ENCODE results near the gene HOXB3. TPM values are rescaled to one million over a fixed set of nuclear protein-coding genes. Genes with fewer than 3 reads are reported as not detected.
A peak's percentile ranks its signal among the peaks of the same experiment; 100 is the strongest.

The HOXB3 gene
- total RNA-seq, 3 donors from 2014 or later (not counting 1 experiment from before 2014, with no cell fraction given): 7.9 to 15.6 (median 15.3) TPM

DNA sequence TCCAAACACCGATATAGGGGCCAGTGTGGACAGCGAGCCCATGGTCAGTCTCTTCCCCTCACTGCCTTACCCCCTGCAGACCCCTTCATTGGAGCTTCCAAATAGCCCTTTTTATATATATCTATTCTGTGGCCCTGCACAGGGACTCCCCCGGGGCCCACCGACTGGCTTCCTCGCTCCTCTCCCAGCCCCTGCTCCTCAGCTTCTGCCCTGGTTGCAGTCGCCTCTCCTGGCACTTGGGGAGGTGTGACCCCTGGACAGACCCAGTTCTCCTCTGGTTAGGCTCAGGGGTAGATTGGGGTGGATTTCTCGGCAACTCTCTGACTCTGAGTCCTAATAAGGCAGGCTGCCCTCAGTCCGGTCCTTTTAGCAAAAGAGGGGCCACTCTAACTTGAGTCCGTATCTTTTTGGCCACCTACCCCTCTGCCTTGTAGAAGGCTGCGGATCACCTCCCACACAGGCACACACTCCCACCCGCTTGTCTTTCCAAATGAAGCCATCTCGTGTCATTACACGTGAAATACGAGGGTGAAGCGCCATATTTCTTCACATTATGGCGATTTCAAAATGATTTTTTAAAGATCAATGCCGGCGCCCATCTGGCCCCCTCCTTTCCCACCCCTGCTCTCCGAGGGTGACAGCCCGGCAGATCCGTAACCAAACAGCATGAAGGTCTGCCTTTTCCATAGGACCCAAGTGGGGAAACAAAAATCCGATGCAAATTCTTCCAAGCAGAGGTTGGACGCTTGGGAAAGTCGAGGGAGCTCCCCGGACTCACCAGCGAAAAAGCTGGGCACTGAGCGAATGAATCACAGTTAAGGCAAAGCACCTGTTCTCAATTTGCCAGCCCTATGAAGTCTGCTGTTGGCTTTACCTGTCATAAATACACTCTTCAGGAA is 37.8 kb upstream of the HOXB3 start:
- peaks cover 80 to 90% of the 10 kb centered on the region in 2 donors for H3K27me3 Mint-ChIP-seq (ENCODE audit: low read depth in 2 of 2)
- Histone ChIP-seq H3K27me3 (ENCODE audit: control insufficient read depth, insufficient read depth, low read length) (peaks cover 64% of the 10 kb centered on the region), H3K4me3 (ENCODE audit: low read length) (no peak overlapping the region), H3K36me3 (ENCODE audit: control insufficient read depth, insufficient read depth, low read length) (no peaks in the 10 kb centered on the region), H3K27ac (ENCODE audit: low read length) (no peak overlapping the region), H3K4me1 (ENCODE audit: control insufficient read depth, insufficient read depth, low read length) (peaks cover 28% of the 10 kb centered on the region), H3K9me3 (ENCODE audit: control insufficient read depth, insufficient read depth, low read length) (no peaks in the 10 kb centered on the region)
- DNase-seq (no peak), ATAC-seq (no peak)
- H3K9me3 Mint-ChIP-seq: no peaks in the 10 kb centered on the region
- 78% methylated on average over 27 of the region's 27 CpGs for WGBS (ENCODE audit: insufficient coverage)
- H3K27ac Mint-ChIP-seq: no peak overlapping the region
- H3K36me3 Mint-ChIP-seq: no peaks in the 10 kb centered on the region
- TF ChIP-seq, protein P1, sequence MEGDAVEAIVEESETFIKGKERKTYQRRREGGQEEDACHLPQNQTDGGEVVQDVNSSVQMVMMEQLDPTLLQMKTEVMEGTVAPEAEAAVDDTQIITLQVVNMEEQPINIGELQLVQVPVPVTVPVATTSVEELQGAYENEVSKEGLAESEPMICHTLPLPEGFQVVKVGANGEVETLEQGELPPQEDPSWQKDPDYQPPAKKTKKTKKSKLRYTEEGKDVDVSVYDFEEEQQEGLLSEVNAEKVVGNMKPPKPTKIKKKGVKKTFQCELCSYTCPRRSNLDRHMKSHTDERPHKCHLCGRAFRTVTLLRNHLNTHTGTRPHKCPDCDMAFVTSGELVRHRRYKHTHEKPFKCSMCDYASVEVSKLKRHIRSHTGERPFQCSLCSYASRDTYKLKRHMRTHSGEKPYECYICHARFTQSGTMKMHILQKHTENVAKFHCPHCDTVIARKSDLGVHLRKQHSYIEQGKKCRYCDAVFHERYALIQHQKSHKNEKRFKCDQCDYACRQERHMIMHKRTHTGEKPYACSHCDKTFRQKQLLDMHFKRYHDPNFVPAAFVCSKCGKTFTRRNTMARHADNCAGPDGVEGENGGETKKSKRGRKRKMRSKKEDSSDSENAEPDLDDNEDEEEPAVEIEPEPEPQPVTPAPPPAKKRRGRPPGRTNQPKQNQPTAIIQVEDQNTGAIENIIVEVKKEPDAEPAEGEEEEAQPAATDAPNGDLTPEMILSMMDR (IDR thresholded peaks at IDR 0.05): no peak
- peak overlapping the region; percentile 64 for H3K4me3 Mint-ChIP-seq
- H3K4me1 Mint-ChIP-seq: peaks cover 18 to 22% of the 10 kb centered on the region in 2 donors
- intact Hi-C loops (cut with micrococcal nuclease): no loop called here

DNA sequence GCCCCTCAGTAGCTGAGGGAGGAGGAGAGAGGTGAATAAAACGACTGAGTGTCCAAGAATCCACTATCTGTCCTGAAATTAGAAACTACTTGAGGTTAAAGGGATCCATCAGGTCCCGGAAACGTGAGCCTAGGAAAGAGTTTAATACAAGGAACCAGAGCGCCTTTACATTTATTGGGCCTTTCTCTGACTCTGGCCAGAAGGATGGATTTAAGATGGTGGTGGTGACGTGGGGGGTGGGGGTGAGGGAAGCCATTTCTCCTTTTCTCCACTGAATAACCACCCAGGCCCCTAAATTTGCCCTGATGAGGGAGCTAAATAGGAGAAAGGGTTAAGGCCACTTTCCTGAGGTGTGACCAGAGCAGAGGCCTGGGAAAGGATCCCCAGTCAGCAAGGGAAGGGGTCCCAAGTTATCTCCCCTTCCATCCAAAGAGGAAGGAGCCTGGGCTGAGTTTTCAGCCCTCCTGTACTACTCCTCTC is 37.1 kb upstream of the HOXB3 start:
- no peaks in the 10 kb centered on the region for H3K9me3 ChIP-seq (ENCODE audit: control insufficient read depth, insufficient read depth, low read length)
- Mint-ChIP-seq H3K27me3 (ENCODE audit: low read depth in 2 of 2) (peaks cover 80 to 90% of the 10 kb centered on the region in 2 donors), H3K9me3 (no peaks in the 10 kb centered on the region), H3K27ac (no peak overlapping the region), H3K4me1 (peaks cover 18 to 20% of the 10 kb centered on the region in 2 donors), H3K4me3 (peak overlapping the region; percentile 89), H3K36me3 (no peaks in the 10 kb centered on the region)
- no peak for DNase-seq
- intact Hi-C loops (cut with micrococcal nuclease): no loop called here
- no peak overlapping the region for H3K27ac ChIP-seq (ENCODE audit: low read length)
- H3K27me3 ChIP-seq (ENCODE audit: control insufficient read depth, insufficient read depth, low read length): peaks cover 64% of the 10 kb centered on the region
- TF ChIP-seq, protein P1 (IDR thresholded peaks at IDR 0.05): no peak
- no peak for ATAC-seq
- H3K4me3 ChIP-seq (ENCODE audit: low read length): no peak overlapping the region
- no peaks in the 10 kb centered on the region for H3K36me3 ChIP-seq (ENCODE audit: control insufficient read depth, insufficient read depth, low read length)
- WGBS (ENCODE audit: insufficient coverage): 63% methylated on average over 4 of the region's 5 CpGs
- peaks cover 28% of the 10 kb centered on the region for H3K4me1 ChIP-seq (ENCODE audit: control insufficient read depth, insufficient read depth, low read length)

DNA sequence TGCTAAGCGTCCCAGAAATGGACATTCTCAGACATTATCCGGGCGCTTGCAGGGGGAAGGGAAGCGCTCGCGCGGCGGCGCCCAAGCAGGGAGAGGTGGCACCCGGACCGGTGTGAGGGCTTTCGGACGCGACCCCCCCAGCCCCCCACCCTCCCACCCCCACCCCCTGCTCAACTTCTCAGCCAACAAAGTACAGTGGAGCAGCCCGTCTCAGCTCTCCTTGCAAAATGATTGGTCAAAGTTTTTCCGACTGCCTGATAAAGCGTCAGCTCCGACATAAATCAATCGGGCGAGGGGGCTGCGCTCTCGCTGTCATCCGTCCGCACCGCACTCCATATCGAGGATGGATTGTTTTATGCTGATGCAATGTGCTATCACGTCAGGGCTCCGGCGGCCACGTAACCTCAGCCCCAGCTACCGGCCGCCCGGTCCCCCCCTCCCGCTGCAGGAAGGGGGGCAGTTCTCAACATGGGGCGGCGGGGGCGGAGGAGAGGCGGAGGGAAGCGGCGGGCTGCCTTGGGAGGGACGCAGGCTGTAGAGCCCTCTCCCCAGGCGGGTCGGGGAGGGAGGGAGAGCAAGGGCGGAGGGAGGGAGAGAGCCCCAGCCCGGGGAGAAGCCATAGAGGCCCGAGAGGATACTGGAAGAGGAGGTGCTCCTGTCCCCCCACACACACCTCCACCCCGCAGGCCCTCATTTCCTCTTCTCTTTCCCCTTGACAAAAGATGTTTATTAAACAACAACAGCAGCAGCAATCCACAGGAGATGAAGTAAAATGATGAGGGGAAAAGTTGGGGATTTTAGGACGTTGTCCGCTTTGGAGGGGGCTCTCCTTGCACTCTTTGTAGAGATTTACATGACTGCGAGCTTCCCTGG is 36.4 kb upstream of the HOXB3 start, which contains the start of gene HOXB9:
TSS of gene HOXB9 (minus strand) at position 114 of the 873 bp plus-strand sequence. CDS start at position 25, 89 bp downstream.
- Mint-ChIP-seq H3K27me3 (ENCODE audit: low read depth in 2 of 2) (peaks cover 81 to 86% of the 10 kb centered on the region in 2 donors), H3K9me3 (no peaks in the 10 kb centered on the region), H3K4me1 (peaks cover 18 to 20% of the 10 kb centered on the region in 2 donors), H3K4me3 (peak within 1 kb of the TSS; percentile 89), H3K36me3 (no peaks in the 10 kb centered on the region), H3K27ac (peak within 1 kb of the TSS; percentile 35 to 84)
- Histone ChIP-seq H3K4me1 (ENCODE audit: control insufficient read depth, insufficient read depth, low read length) (peaks cover 28% of the 10 kb centered on the region), H3K27me3 (ENCODE audit: control insufficient read depth, insufficient read depth, low read length) (peaks cover 68% of the 10 kb centered on the region), H3K4me3 (ENCODE audit: low read length) (peak within 1 kb of the TSS; percentile 14), H3K9me3 (ENCODE audit: control insufficient read depth, insufficient read depth, low read length) (no peaks in the 10 kb centered on the region), H3K27ac (ENCODE audit: low read length) (no peak within 1 kb of the TSS), H3K36me3 (ENCODE audit: control insufficient read depth, insufficient read depth, low read length) (no peaks in the 10 kb centered on the region)
- 5% methylated on average over 31 of the region's 50 CpGs for WGBS (ENCODE audit: insufficient coverage)
- intact Hi-C loops (cut with micrococcal nuclease): no loop called here
- peak; percentile 70 to 76 (median 71) for ATAC-seq
- TF ChIP-seq, protein P1 (IDR thresholded peaks at IDR 0.05): no peak
- DNase-seq: peak; percentile 51 to 71
